Measurements from ENCODE around the gene ST6GAL2.

Gene ST6GAL2

DNA sequence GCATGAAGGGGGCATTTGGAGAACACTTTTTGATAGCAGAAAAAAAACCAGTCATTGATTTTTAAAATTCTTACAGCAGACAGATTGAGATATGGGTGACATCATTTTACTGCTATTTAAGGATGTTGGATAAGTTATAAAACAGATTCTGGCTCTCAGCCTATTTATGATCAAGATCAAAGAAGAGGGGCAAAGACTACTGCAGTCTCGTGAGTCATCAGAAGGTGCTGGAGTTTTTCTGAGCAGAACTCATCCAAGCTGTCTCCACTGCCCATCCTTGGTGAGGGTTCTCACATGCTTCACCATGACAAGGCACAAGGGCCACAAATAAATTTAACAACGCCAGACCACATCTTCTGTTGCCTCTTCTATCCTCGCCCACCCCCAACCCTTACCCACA lies 58.8 kb downstream of the ST6GAL2 start:
- H3K27ac ChIP-seq (ENCODE audit: low read depth, low read length) = no peak overlapping the region
- no peak overlapping the region for H3K4me2 ChIP-seq (ENCODE audit: low read length)
- H3K4me1 ChIP-seq (ENCODE audit: control insufficient read depth, low read length) = no peaks in the 10 kb centered on the region
- no peaks in the 10 kb centered on the region for H3K9me2 ChIP-seq (replicated peaks; ENCODE audit: control insufficient read depth, low read length)
- no peak for TF ChIP-seq EZH2phosphoT487 (IDR thresholded peaks at IDR 0.05; ENCODE audit: borderline replicate concordance, low read length)
- TF ChIP-seq CTCF (IDR thresholded peaks at IDR 0.05; ENCODE audit: low read depth, low read length, poor library complexity, severe bottlenecking) = no peak
- H3K9me3 ChIP-seq (ENCODE audit: control insufficient read depth, insufficient read depth, low read length) = no peaks in the 10 kb centered on the region
- H3K79me2 ChIP-seq (ENCODE audit: control insufficient read depth, low read length) = no peaks in the 10 kb centered on the region
- H3K4me3 ChIP-seq (ENCODE audit: low read length) = no peak overlapping the region
- no peaks in the 10 kb centered on the region for H3K27me3 ChIP-seq (ENCODE audit: control insufficient read depth, low read length)
- no peaks in the 10 kb centered on the region for H3F3A ChIP-seq (ENCODE audit: control insufficient read depth, insufficient read depth)
- no peaks in the 10 kb centered on the region for H3K36me3 ChIP-seq (ENCODE audit: control insufficient read depth, low read length)
- no peaks in the 10 kb centered on the region for H4K20me1 ChIP-seq (ENCODE audit: control insufficient read depth, insufficient read depth, low read depth, low read length)

GRCh38 chr2:106825161-106825560 lies 60.8 kb downstream of the ST6GAL2 start:
- Histone ChIP-seq H3K27me3 (ENCODE audit: control insufficient read depth, low read length) (no peaks in the 10 kb centered on the region), H3K4me1 (ENCODE audit: control insufficient read depth, low read length) (no peaks in the 10 kb centered on the region), H3K9me3 (ENCODE audit: control insufficient read depth, insufficient read depth, low read length) (no peaks in the 10 kb centered on the region), H3F3A (ENCODE audit: control insufficient read depth, insufficient read depth) (no peaks in the 10 kb centered on the region), H3K9me2 (replicated peaks; ENCODE audit: control insufficient read depth, low read length) (no peaks in the 10 kb centered on the region), H4K20me1 (ENCODE audit: control insufficient read depth, insufficient read depth, low read depth, low read length) (no peaks in the 10 kb centered on the region), H3K27ac (ENCODE audit: low read depth, low read length) (no peak overlapping the region), H3K36me3 (ENCODE audit: control insufficient read depth, low read length) (no peaks in the 10 kb centered on the region), H3K4me3 (ENCODE audit: low read length) (no peak overlapping the region), H3K4me2 (ENCODE audit: low read length) (no peak overlapping the region), H3K79me2 (ENCODE audit: control insufficient read depth, low read length) (no peaks in the 10 kb centered on the region)
- TF ChIP-seq CTCF (IDR thresholded peaks at IDR 0.05; ENCODE audit: low read depth, low read length, poor library complexity, severe bottlenecking) (no peak), EZH2phosphoT487 (IDR thresholded peaks at IDR 0.05; ENCODE audit: borderline replicate concordance, low read length) (no peak)

DNA sequence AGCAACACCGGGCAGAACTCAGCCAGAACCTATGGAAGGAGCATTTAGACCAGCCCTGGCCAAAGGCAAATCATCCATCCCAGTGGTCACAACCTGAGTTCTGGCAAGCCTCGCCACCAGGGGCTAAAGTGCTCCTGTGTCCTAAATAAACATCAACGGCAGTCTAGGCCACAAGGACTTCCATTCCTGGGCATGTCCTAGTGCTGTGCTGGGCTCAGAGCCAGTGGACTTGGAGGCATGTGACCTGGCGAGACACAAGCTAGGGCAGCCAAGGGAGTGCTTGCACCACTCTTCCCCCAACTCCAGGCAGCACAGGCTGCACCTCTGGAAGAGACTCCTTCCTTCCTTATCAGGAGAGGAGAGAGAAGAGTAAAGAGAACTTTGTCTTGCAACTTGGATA lies 69.0 kb downstream of the ST6GAL2 start:
- Histone ChIP-seq H3K4me3 (ENCODE audit: low read length) (no peak overlapping the region), H3F3A (ENCODE audit: control insufficient read depth, insufficient read depth) (no peaks in the 10 kb centered on the region), H3K79me2 (ENCODE audit: control insufficient read depth, low read length) (no peaks in the 10 kb centered on the region), H3K4me1 (ENCODE audit: control insufficient read depth, low read length) (no peaks in the 10 kb centered on the region), H4K20me1 (ENCODE audit: control insufficient read depth, insufficient read depth, low read depth, low read length) (no peaks in the 10 kb centered on the region), H3K4me2 (ENCODE audit: low read length) (no peak overlapping the region), H3K27ac (ENCODE audit: low read depth, low read length) (no peak overlapping the region), H3K9me3 (ENCODE audit: control insufficient read depth, insufficient read depth, low read length) (no peaks in the 10 kb centered on the region), H3K9me2 (replicated peaks; ENCODE audit: control insufficient read depth, low read length) (no peaks in the 10 kb centered on the region), H3K36me3 (ENCODE audit: control insufficient read depth, low read length) (no peaks in the 10 kb centered on the region), H3K27me3 (ENCODE audit: control insufficient read depth, low read length) (no peaks in the 10 kb centered on the region)
- no peak for TF ChIP-seq EZH2phosphoT487 (IDR thresholded peaks at IDR 0.05; ENCODE audit: borderline replicate concordance, low read length)
- no peak for TF ChIP-seq CTCF (IDR thresholded peaks at IDR 0.05; ENCODE audit: low read depth, low read length, poor library complexity, severe bottlenecking)

DNA sequence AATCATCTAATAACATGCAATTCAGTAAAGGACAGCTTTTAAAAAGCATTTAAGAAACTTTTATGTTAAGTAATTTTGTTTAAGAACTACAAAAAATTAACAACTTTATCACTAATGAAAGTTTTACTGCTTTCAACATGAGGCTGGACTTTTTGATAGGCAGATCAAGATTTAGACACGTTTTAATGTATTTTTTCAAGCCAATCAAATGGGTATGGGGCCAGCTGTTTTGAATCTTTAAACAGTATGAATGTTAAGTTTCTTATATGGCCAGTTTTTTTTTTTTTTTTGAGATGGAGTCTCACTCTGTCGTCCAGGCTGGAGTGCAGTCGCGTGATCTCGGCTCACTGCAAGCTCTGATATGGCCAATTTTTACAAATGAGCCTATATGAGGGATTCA lies 73.1 kb downstream of the ST6GAL2 start:
- Histone ChIP-seq H3K4me1 (ENCODE audit: control insufficient read depth, low read length) (no peaks in the 10 kb centered on the region), H3K4me2 (ENCODE audit: low read length) (no peak overlapping the region), H3K4me3 (ENCODE audit: low read length) (no peak overlapping the region), H3K9me3 (ENCODE audit: control insufficient read depth, insufficient read depth, low read length) (no peaks in the 10 kb centered on the region), H3K27me3 (ENCODE audit: control insufficient read depth, low read length) (no peaks in the 10 kb centered on the region), H3K9me2 (replicated peaks; ENCODE audit: control insufficient read depth, low read length) (no peaks in the 10 kb centered on the region), H3K79me2 (ENCODE audit: control insufficient read depth, low read length) (no peaks in the 10 kb centered on the region), H4K20me1 (ENCODE audit: control insufficient read depth, insufficient read depth, low read depth, low read length) (no peaks in the 10 kb centered on the region), H3K36me3 (ENCODE audit: control insufficient read depth, low read length) (no peaks in the 10 kb centered on the region), H3K27ac (ENCODE audit: low read depth, low read length) (no peak overlapping the region), H3F3A (ENCODE audit: control insufficient read depth, insufficient read depth) (no peaks in the 10 kb centered on the region)
- TF ChIP-seq EZH2phosphoT487 (IDR thresholded peaks at IDR 0.05; ENCODE audit: borderline replicate concordance, low read length) (no peak), CTCF (IDR thresholded peaks at IDR 0.05; ENCODE audit: low read depth, low read length, poor library complexity, severe bottlenecking) (no peak)

Data from DOHH2 (cell line).